Head of caudate nucleus (tissue), 42 donors: ENCODE measurements around the gene CNTNAP5.
A peak's percentile ranks its signal among the peaks of the same experiment; 100 is the strongest.

Experiments used
- DNase-seq, 42 donors: peaks; one replicate each; pipeline versions ENCODE4 v3.0.0 to v3.0.0-alpha.2; 2020 to 2021; ENCODE audit warnings: mixed read lengths in 7 of 42
- intact Hi-C: fragments of 100-400 bp; cut with DNase I; formaldehyde crosslinking; loops from one replicate; pipeline ENCODE4 v1.15.0; 2022

Gene CNTNAP5

GRCh38 chr2:124309563-124310138 is 284.6 kb downstream of the CNTNAP5 start:
- intact Hi-C loops, result no loop called here
- DNase-seq, result no peak

GRCh38 chr2:124310671-124311070 is 285.6 kb downstream of the CNTNAP5 start:
- intact Hi-C loops, result no loop called here

GRCh38 chr2:124314084-124314483 is 289.0 kb downstream of the CNTNAP5 start:
- intact Hi-C loops, result no loop called here
- DNase-seq, result no peak

More at GRCh38 chr2:124310671-124311070, 285.6 kb downstream of the CNTNAP5 start:
- no peak for DNase-seq

GRCh38 chr2:124315221-124315880 is 290.3 kb downstream of the CNTNAP5 start:
- no peak for DNase-seq
- intact Hi-C loops, result no loop called here

GRCh38 chr2:124316133-124316532 is 291.0 kb downstream of the CNTNAP5 start:
- DNase-seq, result no peak
- intact Hi-C loops, result no loop called here

GRCh38 chr2:124316881-124317605 is 292.0 kb downstream of the CNTNAP5 start:
- no peak for DNase-seq
- intact Hi-C loops, result no loop called here

- no peak for DNase-seq
- intact Hi-C loops, result no loop called here
These were observed 292.5 kb downstream of the CNTNAP5 start for GRCh38 chr2:124317628-124318027.

- intact Hi-C loops, result no loop called here
- DNase-seq, result peak in 8 of 42 donors; percentile 5 to 54 (median 21)
These were observed 293.8 kb downstream of the CNTNAP5 start for GRCh38 chr2:124318913-124319312.

GRCh38 chr2:124319577-124319976 is 294.5 kb downstream of the CNTNAP5 start:
- DNase-seq, result no peak
- intact Hi-C loops, result no loop called here

- DNase-seq, result peak in 1 of 42 donors; percentile 10
- intact Hi-C loops, result no loop called here
These were observed 295.1 kb downstream of the CNTNAP5 start for GRCh38 chr2:124320051-124320688.

- DNase-seq, result peak in 33 of 42 donors; percentile 6 to 65 (median 24)
These were observed 298.2 kb downstream of the CNTNAP5 start for GRCh38 chr2:124323321-124323720.

GRCh38 chr2:124325667-124326440 is 300.8 kb downstream of the CNTNAP5 start:
- no peak for DNase-seq
- intact Hi-C loops, result no loop called here

More at GRCh38 chr2:124323321-124323720, 298.2 kb downstream of the CNTNAP5 start:
- intact Hi-C loops, result no loop called here

- DNase-seq, result no peak
- intact Hi-C loops, result no loop called here
These were observed 302.2 kb downstream of the CNTNAP5 start for GRCh38 chr2:124327303-124327702.

- intact Hi-C loops, result no loop called here
- no peak for DNase-seq
These were observed 303.3 kb downstream of the CNTNAP5 start for GRCh38 chr2:124328397-124328796.

GRCh38 chr2:124333784-124334183 is 308.7 kb downstream of the CNTNAP5 start:
- intact Hi-C loops, result no loop called here
- no peak for DNase-seq

- intact Hi-C loops, result no loop called here
- no peak for DNase-seq
These were observed 310.0 kb downstream of the CNTNAP5 start for GRCh38 chr2:124335058-124335457.

- intact Hi-C loops, result no loop called here
- no peak for DNase-seq
These were observed 314.6 kb downstream of the CNTNAP5 start for GRCh38 chr2:124339709-124340108.

- no peak for DNase-seq
- intact Hi-C loops, result no loop called here
These were observed 318.9 kb downstream of the CNTNAP5 start for GRCh38 chr2:124343827-124344498.

- intact Hi-C loops, result no loop called here
- no peak for DNase-seq
These were observed 322.1 kb downstream of the CNTNAP5 start for GRCh38 chr2:124347209-124347608.
